Measurements from ENCODE around the gene ROBO1.
A peak's percentile ranks its signal among the peaks of the same experiment; 100 is the strongest.
"Not testable (repeated sequence)": the region's sequence is repeated elsewhere in the genome, so short reads cannot be mapped to it uniquely, and the experiment has no call there.

Gene ROBO1

GRCh38 chr3:78912687-78913086, 855.1 kb downstream of the ROBO1 start:
- DNase-seq (ENCODE audit: low spot score): no peak

GRCh38 chr3:78912259-78912658, 855.5 kb downstream of the ROBO1 start:
- DNase-seq (ENCODE audit: low spot score): no peak

- DNase-seq (ENCODE audit: low spot score): no peak
Observed at GRCh38 chr3:78911394-78911793, 856.4 kb downstream of the ROBO1 start.

GRCh38 chr3:78908236-78908635, 859.6 kb downstream of the ROBO1 start:
- no peak for DNase-seq (ENCODE audit: low spot score)

GRCh38 chr3:78907367-78907766, 860.4 kb downstream of the ROBO1 start:
- DNase-seq (ENCODE audit: low spot score): no peak

DNA sequence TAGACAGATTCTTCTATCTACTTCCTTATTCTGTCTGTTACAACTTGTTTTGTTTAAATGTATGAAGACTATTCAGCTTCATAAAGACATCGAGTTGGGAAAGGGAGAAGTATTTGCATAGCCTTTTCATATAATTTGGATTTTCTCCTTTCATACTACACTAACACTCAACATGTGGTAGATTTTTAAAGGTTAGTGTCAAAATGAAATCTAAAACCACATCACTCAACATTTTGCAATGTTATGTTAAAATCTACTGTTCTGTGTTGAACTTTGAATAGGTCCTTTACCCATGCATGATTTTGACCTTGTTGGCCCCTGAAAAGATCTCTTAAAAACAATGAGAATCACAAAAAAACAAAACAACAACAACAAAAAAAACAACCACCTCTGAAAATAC, 860.9 kb downstream of the ROBO1 start:
- DNase-seq (ENCODE audit: low spot score): no peak

DNA sequence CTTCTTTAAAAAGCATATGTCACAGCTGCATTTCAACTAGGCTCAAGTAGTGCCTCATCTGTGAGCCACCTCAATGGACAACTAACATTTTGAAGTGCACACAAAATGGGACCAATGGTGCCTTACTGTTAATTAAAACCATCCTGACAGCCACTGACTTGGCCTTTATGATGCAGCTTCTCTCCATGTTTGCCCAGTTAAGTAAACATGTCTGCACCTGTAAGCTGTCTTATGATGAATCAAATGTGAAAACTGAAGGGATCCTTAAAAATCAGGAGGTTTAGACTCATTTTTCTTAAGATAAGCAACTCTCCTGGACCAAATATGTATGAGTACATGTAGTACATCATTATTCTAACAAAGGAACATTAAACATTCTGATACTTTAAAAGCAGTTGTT, 861.6 kb downstream of the ROBO1 start:
- no peak for DNase-seq (ENCODE audit: low spot score)

DNA sequence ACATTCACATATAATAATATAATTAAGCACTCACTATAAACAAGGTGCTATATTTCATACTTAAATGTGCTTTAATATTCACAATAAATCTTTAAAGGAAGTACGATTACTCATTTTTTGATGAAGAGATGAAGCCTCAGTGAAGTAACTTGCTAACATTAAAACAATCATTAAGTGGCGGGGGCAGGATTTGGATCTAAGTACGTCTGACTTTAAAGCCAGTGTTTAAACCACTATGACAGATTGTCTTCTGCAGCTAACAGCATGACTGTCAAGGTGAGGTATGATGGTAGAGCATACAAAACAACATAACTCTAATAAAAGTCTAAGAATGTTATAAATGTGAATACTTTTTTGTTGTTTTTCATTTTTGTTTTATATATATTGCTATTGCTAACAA, 862.1 kb downstream of the ROBO1 start:
- DNase-seq (ENCODE audit: low spot score): no peak

DNA sequence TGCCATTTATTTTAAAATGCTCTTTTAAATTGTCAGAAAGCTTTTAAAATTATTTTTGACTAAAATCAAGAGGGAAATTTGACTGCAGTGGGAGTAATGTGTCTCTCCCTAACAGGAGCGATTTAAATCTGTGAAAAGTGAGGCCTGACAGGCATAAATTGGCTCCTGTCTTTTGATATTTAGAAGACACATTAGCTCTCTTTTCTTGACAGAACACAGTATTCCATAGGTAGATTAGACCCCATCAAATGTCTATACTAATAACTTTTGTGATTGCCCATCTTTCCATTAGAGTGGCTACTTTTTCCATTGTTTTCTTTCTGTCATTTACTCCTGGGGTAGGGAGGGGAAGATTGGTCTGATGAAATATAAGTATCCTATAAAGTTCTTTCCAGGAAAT, 866.3 kb downstream of the ROBO1 start:
- DNase-seq (ENCODE audit: low spot score): no peak

- no peak for DNase-seq (ENCODE audit: low spot score)
Observed at GRCh38 chr3:78900880-78901279, 866.9 kb downstream of the ROBO1 start.

GRCh38 chr3:78900426-78900825, 867.4 kb downstream of the ROBO1 start:
- DNase-seq (ENCODE audit: low spot score): no peak

DNA sequence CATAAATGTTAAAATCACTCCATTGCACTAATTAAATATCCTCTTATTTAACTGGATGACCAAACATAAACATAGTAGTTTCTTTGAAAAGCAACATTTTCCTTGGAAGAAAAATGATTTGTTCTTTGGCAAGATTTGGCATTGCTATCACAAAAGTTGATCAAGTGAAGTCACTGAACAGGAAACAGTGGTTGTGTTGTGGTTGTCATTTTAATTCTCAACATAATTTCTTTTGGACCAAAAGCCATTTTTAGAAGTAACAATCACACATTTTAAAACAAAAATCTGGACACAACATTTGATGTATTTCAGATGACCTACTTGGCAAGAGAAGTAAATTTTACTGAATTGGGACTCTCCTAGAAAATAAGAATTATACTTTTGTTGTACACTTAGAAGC, 872.3 kb downstream of the ROBO1 start:
- DNase-seq (ENCODE audit: low spot score): peak; percentile 19

- no peak for DNase-seq (ENCODE audit: low spot score)
Observed at GRCh38 chr3:78894787-78895186, 873.0 kb downstream of the ROBO1 start.

DNA sequence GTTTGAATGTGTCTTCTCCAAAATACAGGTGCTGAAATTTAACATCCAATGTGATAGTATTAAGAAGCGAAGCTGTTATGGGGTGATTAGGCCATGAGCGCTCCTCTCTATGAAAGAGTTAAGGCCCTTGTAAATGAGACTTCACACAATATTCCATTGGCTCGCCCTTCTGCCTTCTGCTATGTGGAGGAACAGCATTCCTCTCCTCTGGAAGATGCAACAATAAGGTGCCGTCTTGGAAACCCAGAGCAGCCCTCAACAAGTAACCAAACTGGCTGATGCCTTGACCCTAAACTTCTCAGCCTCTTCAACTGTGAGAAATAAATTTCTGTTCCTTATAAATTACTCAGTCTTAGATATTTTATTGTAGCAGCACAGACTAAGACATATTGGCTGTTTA, 874.6 kb downstream of the ROBO1 start:
- DNase-seq (ENCODE audit: low spot score): no peak

GRCh38 chr3:78889348-78889747, 878.5 kb downstream of the ROBO1 start:
- no peak for DNase-seq (ENCODE audit: low spot score)

DNA sequence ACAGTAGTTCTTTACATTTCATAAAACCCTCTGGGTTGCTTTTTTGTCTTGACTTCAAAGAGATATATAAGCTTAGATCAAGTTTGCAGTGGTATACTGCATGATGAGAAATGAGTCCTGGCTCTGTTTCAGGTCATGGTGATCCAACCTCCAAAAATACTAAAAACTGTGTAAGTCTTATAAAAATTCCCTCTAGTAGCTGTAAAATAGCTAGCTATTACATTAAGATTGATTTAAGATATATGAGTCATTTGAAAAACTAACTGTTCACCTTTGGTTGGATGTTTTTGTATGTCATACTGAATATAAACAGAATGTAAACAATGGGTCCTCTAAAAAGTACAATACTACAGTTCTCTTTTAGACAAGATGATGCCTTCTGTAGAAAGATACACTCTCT, 879.2 kb downstream of the ROBO1 start:
- DNase-seq (ENCODE audit: low spot score): no peak

DNA sequence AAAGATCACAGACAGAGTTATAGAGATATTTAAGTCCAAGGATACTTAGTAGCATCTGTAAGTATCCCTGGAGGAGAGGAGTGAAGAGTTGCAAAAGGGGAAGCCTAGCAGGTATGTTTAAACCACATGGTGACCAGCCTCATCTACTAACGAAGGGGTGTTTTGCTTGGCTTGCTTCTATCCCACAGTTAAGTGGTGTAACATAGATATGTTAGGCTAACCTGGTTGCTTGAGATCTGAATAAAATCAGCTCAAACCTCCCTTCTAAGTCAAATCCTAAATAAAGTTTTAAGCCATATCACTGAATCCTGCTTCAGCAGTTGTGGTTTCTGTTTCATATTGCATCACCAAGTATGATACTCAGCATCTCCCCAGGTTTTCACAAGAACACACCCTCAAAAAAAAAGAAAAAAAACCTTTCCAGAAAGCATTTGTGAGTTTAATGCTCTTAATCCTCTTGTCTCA, 880.2 kb downstream of the ROBO1 start:
- DNase-seq (ENCODE audit: low spot score): peak; percentile 8

GRCh38 chr3:78887029-78887428, 880.8 kb downstream of the ROBO1 start:
- DNase-seq (ENCODE audit: low spot score): peak; percentile 52

DNA sequence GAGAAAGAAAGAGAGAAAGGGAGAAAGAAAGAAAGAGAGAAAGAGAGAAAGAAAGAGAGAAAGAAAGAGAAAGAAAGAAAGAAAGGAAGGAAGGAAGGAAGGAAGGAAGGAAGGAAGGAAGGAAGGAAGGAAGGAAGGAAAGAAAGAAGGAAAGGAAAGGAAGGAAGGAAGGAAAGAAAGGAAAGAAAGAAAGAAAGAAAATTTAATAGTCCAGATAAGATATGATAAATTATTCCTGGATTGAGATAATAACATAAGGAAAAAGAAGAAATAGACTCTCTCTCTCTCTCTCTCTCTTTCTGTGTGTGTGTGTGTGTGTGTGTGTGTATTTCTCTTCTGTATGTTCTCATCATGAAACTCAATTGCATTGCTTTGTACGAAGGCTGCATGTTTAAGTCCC, 883.2 kb downstream of the ROBO1 start:
- not testable (repeated sequence) for DNase-seq (ENCODE audit: low spot score)

GRCh38 chr3:78882251-78882650, 885.5 kb downstream of the ROBO1 start:
- DNase-seq (ENCODE audit: low spot score): no peak

DNA sequence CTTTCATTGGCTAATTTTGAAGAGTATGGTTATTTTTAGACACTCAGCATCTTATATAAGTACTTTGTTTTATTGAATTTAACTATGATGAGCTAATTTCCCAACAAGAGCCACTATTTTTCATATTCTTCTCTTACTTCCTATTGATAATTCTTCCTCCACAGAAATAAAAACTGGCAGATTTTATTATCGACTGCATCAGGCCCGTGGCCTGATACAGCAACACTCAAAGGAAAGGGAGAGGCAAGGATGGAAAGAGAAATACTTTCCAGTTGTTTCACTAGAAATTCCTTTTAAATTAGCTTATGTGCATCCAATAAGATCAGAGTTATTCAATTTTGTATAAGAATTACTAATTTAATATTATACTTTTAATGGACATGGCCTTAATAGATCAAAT, 886.3 kb downstream of the ROBO1 start:
- DNase-seq (ENCODE audit: low spot score): peak; percentile 20

DNA sequence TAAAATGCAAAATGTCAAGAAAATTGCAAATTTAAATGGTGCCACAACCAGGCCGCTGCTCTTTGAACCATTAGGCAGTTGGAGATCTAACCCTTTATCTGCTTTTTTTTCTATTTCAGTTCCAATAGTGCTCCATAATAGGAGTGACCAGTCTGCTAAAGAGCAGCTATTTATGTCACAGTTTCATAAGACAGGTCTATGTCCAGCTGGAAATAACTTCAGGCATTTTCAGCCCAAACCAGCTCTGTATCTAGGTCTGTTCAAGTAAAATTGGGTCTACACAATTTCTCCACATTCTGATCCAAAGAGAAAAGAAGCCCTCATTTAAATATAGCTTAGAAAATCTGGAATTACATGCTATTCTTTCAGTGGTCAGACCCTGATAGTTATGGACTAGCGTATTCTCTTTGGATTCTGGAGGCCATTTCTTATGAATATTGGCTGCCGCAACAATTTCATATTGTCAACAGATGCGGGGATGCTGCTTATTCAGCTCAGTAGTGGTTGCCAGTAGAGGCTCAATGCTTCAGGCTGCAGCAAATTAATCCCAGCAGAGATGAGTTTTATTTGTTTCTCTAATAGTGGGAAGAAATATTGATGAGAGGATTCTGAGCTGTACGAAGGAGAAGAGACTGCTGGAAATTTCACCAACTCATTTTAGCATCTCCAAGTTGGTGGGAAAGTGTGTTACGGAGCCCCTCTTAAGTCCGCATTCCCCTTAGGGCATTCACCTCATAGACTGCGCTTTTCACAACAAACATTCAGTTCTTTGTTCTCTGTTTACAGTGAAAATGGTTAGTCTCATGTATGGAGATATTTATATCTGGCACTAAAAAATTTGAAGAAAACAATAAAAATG, 887.0 kb downstream of the ROBO1 start:
- peak; percentile 34 for DNase-seq (ENCODE audit: low spot score)

DNA sequence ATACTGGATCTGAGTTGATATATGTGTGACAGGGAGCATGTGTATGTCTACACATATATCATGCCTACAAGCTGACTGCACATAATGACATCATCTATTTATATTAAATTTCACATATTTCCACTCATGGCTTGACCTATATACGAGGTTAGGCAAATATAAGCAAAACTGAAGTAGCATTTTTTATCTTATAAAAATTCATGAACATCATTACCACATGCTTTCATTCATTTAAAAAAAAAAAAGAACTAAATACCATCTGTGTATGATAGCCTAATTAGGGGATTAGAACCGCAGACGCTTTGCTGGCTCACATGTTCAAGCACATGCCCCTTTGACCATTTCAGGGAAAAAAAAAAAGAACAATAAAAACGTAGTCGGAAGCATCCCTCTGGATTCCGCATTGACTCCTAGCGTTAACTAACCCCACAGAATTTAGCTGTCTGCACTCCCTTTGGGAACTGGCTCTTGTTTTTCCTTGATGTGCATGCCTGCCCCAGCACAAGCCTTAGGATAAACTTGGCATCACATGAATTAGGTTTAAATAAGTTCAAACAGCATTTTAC, 888.4 kb downstream of the ROBO1 start:
- DNase-seq (ENCODE audit: low spot score): peak; percentile 5

GRCh38 chr3:78878789-78879188, 889.0 kb downstream of the ROBO1 start:
- DNase-seq (ENCODE audit: low spot score): no peak
